HepG2 (cell line): Measurements from ENCODE around the gene TAS1R3. TPM values are rescaled to one million over a fixed set of nuclear protein-coding genes. Genes with fewer than 3 reads are reported as not detected.

Experiments used
- ADNP ChIP-seq: sonication (generic); formaldehyde crosslinking; IDR thresholded peaks from 2 replicates; pipeline ENCODE4 v1.4.0; 2020; ENCODE audit warnings: missing genetic modification reagents
- ARNTL ChIP-seq: sonication (generic); formaldehyde crosslinking; IDR thresholded peaks from 2 replicates; pipeline ENCODE4 v1.4.0; 2020; ENCODE audit warnings: mild to moderate bottlenecking, missing genetic modification reagents
- ATF7-NPFF ChIP-seq: sonication (generic); formaldehyde crosslinking; IDR thresholded peaks from 2 replicates; pipeline ENCODE4 v1.8.1; 2023; ENCODE audit warnings: mild to moderate bottlenecking, low read depth, missing genetic modification reagents, moderate library complexity
- CREB1 ChIP-seq, 2 experiments: fragments of 450-650 bp in 1 of 2; IDR thresholded peaks; 2 replicates each; pipeline ENCODE4 v1.6.1; 2016 to 2017; ENCODE audit warnings: control low read depth in 1 of 2, mild to moderate bottlenecking in 1 of 2, missing compliant biosample characterization in 1 of 2, missing genetic modification characterization in 1 of 2
- FOSL2 ChIP-seq: sonication (generic); formaldehyde crosslinking; IDR thresholded peaks from 2 replicates; pipeline ENCODE4 v1.4.0; 2020; ENCODE audit warnings: missing genetic modification reagents
- FOXK1 ChIP-seq: sonication (generic); formaldehyde crosslinking; IDR thresholded peaks from 2 replicates; pipeline ENCODE4 v1.4.0; 2020; ENCODE audit warnings: low read depth, missing genetic modification reagents, borderline replicate concordance
- KLF11 ChIP-seq: IDR thresholded peaks from 2 replicates; pipeline ENCODE4 v1.6.1; 2016; ENCODE audit warnings: missing compliant biosample characterization
- LCORL ChIP-seq, 2 experiments: fragments of 450-650 bp in 1 of 2; sonication (generic) in 1 of 2; formaldehyde crosslinking in 1 of 2; IDR thresholded peaks; 2 replicates each; pipeline versions ENCODE4 v1.5.0 to v1.6.1; 2017 to 2020; ENCODE audit warnings: antibody characterized with exemption in 1 of 2, missing genetic modification reagents in 1 of 2
- RARA ChIP-seq: IDR thresholded peaks from 2 replicates; pipeline ENCODE4 v1.6.1; 2016; ENCODE audit warnings: missing genetic modification reagents, missing compliant biosample characterization
- RBM22 ChIP-seq: fragments of 200-400 bp; formaldehyde crosslinking; optimal IDR thresholded peaks from 2 replicates; pipeline ENCODE3; 2017; ENCODE audit warnings: mild to moderate bottlenecking, low read length, moderate library complexity
- SNRNP70 ChIP-seq: fragments of 200-400 bp; formaldehyde crosslinking; IDR thresholded peaks from 2 replicates; pipeline ENCODE4 v1.6.1; 2017; ENCODE audit warnings: mild to moderate bottlenecking, low read depth, low read length, moderate library complexity
- TARDBP ChIP-seq: sonication (generic); formaldehyde crosslinking; IDR thresholded peaks from 2 replicates; pipeline ENCODE4 v1.8.0; 2022; ENCODE audit warnings: mild to moderate bottlenecking, missing genetic modification reagents
- TBX2 ChIP-seq: sonication (generic); formaldehyde crosslinking; IDR thresholded peaks from 2 replicates; pipeline ENCODE4 v1.5.0; 2020; ENCODE audit warnings: missing genetic modification reagents, mild to moderate bottlenecking, borderline replicate concordance
- U2AF2 ChIP-seq: fragments of 200-400 bp; formaldehyde crosslinking; IDR thresholded peaks from 2 replicates; pipeline ENCODE4 v1.6.1; 2017; ENCODE audit warnings: low read depth, mild to moderate bottlenecking, low read length
- ZMYM3 ChIP-seq: sonication (generic); formaldehyde crosslinking; IDR thresholded peaks from 2 replicates; pipeline ENCODE4 v1.5.1; 2020; ENCODE audit warnings: mild to moderate bottlenecking, missing genetic modification reagents
- ZNF10 ChIP-seq: sonication (generic); formaldehyde crosslinking; IDR thresholded peaks from 2 replicates; pipeline ENCODE4 v1.4.0; 2020; ENCODE audit warnings: mild to moderate bottlenecking, low read depth, missing genetic modification reagents, borderline replicate concordance
- ZNF816 ChIP-seq: sonication (generic); formaldehyde crosslinking; IDR thresholded peaks from 2 replicates; pipeline ENCODE4 v1.8.0; 2022; ENCODE audit warnings: missing genetic modification reagents, mild to moderate bottlenecking, borderline replicate concordance
- polyA plus RNA-seq, 8 experiments: library from polyadenylated mRNA; depleted of rRNA in 3 of 8; stranded (reverse) in 7 of 8; unstranded in 1 of 8; fragments of >200 nt; fragmentation: Illumina TruSeq in 4 of 8; extraction: Trizol in 4 of 8; gene quantifications; 2 replicates each; pipeline versions ENCODE4 v1.2.1 to v1.2.3, GENCODE V29; 2011 to 2016; ENCODE audit warnings: low read depth in 4 of 8, missing spikeins in 1 of 8, mixed read lengths in 1 of 8; ENCODE audit not compliant: insufficient read depth in 1 of 8
- total RNA-seq, 5 experiments: library from RNA; depleted of rRNA; stranded (reverse); fragments of >200 nt; fragmentation: Illumina TruSeq; extraction: Trizol; gene quantifications; 2 replicates each; pipeline ENCODE4 v1.2.3, GENCODE V29; 2016; ENCODE audit warnings: low read depth in 1 of 5
- TF ChIP-seq, protein P1 (sequence below): sonication (generic); formaldehyde crosslinking; IDR thresholded peaks from 2 replicates; pipeline ENCODE4 v1.5.1; 2020; ENCODE audit warnings: mild to moderate bottlenecking, missing genetic modification reagents, moderate library complexity
- TF ChIP-seq, protein P2 (sequence below): sonication (generic); formaldehyde crosslinking; IDR thresholded peaks from 2 replicates; pipeline ENCODE4 v1.8.0; 2022; ENCODE audit warnings: missing genetic modification reagents, mild to moderate bottlenecking, inconsistent platforms, borderline replicate concordance
- TF ChIP-seq, protein P3 (sequence below): sonication (generic); formaldehyde crosslinking; IDR thresholded peaks from 2 replicates; pipeline ENCODE4 v1.5.1; 2020; ENCODE audit warnings: mild to moderate bottlenecking, moderate library complexity, missing genetic modification reagents
- TF ChIP-seq, protein P4 (sequence below): sonication (generic); formaldehyde crosslinking; IDR thresholded peaks from 2 replicates; pipeline ENCODE4 v1.8.0; 2022; ENCODE audit warnings: missing genetic modification reagents, mild to moderate bottlenecking, borderline replicate concordance

Gene TAS1R3
- total and polyA plus RNA-seq, 2 of the 13 experiments (the other 11 are each of a cell fraction or from before 2014, with no cell fraction given) = 0.13 to 0.15 TPM

DNA sequence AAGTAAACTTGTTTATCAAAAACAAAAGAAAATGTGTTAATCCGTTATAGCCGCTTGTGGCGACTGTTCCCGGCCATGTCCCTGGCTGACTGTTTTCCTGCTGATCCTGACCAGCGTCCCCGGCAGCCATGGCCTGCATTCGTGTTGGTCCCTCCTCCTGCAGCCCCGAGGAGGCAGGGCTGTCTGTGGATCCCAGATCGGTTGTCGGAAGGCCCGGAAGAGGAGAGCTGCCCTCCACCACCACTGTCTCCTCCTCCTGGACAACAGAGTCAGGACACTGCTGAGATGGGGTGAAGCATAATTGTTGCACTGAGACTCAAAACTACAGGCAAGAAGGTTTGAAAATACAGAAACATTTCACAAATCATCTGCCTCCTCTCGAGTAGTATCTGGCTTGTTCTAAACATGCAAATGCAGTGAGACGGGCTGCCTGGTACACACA lies 30.9 kb downstream of the TAS1R3 start (continued):
- TF ChIP-seq, protein P1, sequence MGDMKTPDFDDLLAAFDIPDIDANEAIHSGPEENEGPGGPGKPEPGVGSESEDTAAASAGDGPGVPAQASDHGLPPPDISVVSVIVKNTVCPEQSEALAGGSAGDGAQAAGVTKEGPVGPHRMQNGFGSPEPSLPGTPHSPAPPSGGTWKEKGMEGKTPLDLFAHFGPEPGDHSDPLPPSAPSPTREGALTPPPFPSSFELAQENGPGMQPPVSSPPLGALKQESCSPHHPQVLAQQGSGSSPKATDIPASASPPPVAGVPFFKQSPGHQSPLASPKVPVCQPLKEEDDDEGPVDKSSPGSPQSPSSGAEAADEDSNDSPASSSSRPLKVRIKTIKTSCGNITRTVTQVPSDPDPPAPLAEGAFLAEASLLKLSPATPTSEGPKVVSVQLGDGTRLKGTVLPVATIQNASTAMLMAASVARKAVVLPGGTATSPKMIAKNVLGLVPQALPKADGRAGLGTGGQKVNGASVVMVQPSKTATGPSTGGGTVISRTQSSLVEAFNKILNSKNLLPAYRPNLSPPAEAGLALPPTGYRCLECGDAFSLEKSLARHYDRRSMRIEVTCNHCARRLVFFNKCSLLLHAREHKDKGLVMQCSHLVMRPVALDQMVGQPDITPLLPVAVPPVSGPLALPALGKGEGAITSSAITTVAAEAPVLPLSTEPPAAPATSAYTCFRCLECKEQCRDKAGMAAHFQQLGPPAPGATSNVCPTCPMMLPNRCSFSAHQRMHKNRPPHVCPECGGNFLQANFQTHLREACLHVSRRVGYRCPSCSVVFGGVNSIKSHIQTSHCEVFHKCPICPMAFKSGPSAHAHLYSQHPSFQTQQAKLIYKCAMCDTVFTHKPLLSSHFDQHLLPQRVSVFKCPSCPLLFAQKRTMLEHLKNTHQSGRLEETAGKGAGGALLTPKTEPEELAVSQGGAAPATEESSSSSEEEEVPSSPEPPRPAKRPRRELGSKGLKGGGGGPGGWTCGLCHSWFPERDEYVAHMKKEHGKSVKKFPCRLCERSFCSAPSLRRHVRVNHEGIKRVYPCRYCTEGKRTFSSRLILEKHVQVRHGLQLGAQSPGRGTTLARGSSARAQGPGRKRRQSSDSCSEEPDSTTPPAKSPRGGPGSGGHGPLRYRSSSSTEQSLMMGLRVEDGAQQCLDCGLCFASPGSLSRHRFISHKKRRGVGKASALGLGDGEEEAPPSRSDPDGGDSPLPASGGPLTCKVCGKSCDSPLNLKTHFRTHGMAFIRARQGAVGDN = peak; percentile 65
- TF ChIP-seq RBM22 (no peak), CREB1 (IDR thresholded peaks at IDR 0.05) (no peak), CREB1 (CRISPR knock-in tag; IDR thresholded peaks at IDR 0.05) (no peak), ARNTL (CRISPR knock-in tag) (0 out of 2 replicates have a peak, but pooled peaks have one; percentile 32), U2AF2 (no peak), TBX2 (CRISPR knock-in tag) (no peak), ZNF816 (CRISPR knock-in tag) (no peak), FOSL2 (CRISPR knock-in tag) (0 out of 2 replicates have a peak, but pooled peaks have one; percentile 7), ADNP (CRISPR knock-in tag) (no peak), ZMYM3 (CRISPR knock-in tag) (0 out of 2 replicates have a peak, but pooled peaks have one; percentile 10), ZNF10 (no peak), LCORL (IDR thresholded peaks at IDR 0.05) (no peak), LCORL (CRISPR knock-in tag; IDR thresholded peaks at IDR 0.05) (peak; percentile 14; the same call in 1 of the 2 replicates), ATF7-NPFF (CRISPR knock-in tag) (0 out of 2 replicates have a peak, but pooled peaks have one; percentile 30), FOXK1 (no peak), KLF11 (CRISPR knock-in tag) (no peak), RARA (CRISPR knock-in tag) (peak; percentile 13; the same call in 1 of the 2 replicates), TARDBP (CRISPR knock-in tag) (0 out of 2 replicates have a peak, but pooled peaks have one; percentile 34), SNRNP70 (no peak)
- TF ChIP-seq, protein P2, sequence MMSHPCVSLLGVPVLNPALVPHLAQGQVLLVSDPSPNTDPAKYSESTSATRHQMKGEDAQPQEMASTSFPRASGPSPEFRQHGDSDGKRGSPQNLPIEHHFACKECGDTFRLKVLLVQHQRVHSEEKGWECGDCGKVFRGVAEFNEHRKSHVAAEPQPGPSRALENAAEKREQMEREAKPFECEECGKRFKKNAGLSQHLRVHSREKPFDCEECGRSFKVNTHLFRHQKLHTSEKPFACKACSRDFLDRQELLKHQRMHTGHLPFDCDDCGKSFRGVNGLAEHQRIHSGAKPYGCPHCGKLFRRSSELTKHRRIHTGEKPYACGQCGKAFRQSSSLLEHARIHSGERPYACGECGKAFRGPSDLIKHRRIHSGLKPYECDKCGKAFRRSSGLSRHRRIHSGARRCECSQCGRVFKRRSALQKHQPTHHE (CRISPR knock-in tag) = no peak
- TF ChIP-seq, protein P3, sequence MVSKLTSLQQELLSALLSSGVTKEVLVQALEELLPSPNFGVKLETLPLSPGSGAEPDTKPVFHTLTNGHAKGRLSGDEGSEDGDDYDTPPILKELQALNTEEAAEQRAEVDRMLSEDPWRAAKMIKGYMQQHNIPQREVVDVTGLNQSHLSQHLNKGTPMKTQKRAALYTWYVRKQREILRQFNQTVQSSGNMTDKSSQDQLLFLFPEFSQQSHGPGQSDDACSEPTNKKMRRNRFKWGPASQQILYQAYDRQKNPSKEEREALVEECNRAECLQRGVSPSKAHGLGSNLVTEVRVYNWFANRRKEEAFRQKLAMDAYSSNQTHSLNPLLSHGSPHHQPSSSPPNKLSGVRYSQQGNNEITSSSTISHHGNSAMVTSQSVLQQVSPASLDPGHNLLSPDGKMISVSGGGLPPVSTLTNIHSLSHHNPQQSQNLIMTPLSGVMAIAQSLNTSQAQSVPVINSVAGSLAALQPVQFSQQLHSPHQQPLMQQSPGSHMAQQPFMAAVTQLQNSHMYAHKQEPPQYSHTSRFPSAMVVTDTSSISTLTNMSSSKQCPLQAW (CRISPR knock-in tag) = 0 out of 2 replicates have a peak, but pooled peaks have one; percentile 32
- TF ChIP-seq, protein P4, sequence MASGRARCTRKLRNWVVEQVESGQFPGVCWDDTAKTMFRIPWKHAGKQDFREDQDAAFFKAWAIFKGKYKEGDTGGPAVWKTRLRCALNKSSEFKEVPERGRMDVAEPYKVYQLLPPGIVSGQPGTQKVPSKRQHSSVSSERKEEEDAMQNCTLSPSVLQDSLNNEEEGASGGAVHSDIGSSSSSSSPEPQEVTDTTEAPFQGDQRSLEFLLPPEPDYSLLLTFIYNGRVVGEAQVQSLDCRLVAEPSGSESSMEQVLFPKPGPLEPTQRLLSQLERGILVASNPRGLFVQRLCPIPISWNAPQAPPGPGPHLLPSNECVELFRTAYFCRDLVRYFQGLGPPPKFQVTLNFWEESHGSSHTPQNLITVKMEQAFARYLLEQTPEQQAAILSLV (CRISPR knock-in tag) = 0 out of 2 replicates have a peak, but pooled peaks have one; percentile 37
